Keratinocyte (primary cell): ENCODE measurements around the gene RTBDN. TPM values are rescaled to one million over a fixed set of nuclear protein-coding genes. Genes with fewer than 3 reads are reported as not detected.

Experiments
- DNase-seq: peaks from one replicate; pipeline ENCODE4 v3.0.0-alpha.2; 2011; ENCODE audit warnings: low read depth, missing footprints, low spot score
- FAIRE-seq: peaks from 2 replicates; lab custom pipeline; 2011; peaks lifted over from hg19 to GRCh38; lab: Jason Lieb, UNC
- H2AFZ ChIP-seq: 2 replicates; pipeline ENCODE4 v1.6.0; 2012; ENCODE audit warnings: low read length, control low read depth, inconsistent platforms; ENCODE audit not compliant: control insufficient read depth
- H3K27ac ChIP-seq: 2 replicates; pipeline ENCODE4 v1.5.1; 2011; ENCODE audit warnings: low read length; ENCODE audit not compliant: control insufficient read depth, insufficient read depth
- H3K27me3 ChIP-seq: 3 replicates; pipeline ENCODE4 v1.6.0; 2011; ENCODE audit warnings: low read length; ENCODE audit not compliant: control insufficient read depth, insufficient read depth; ENCODE audit errors: extremely low read depth
- H3K36me3 ChIP-seq, 2 experiments: 2 replicates in 1 of 2; 3 replicates in 1 of 2; pipeline ENCODE4 v1.5.1; 2011; ENCODE audit warnings: low read length in 2 of 2, mild to moderate bottlenecking in 1 of 2; ENCODE audit not compliant: control insufficient read depth in 2 of 2, insufficient read depth in 2 of 2; ENCODE audit errors: extremely low read depth in 1 of 2
- H3K4me1 ChIP-seq: 3 replicates; pipeline ENCODE4 v1.5.1; 2011; ENCODE audit warnings: low read length; ENCODE audit not compliant: control insufficient read depth, insufficient read depth; ENCODE audit errors: extremely low read depth
- H3K4me2 ChIP-seq: 3 replicates; pipeline ENCODE4 v1.6.0; 2011; ENCODE audit warnings: low read depth, low read length; ENCODE audit not compliant: control insufficient read depth, insufficient read depth; ENCODE audit errors: extremely low read depth
- H3K4me3 ChIP-seq, 3 experiments: fragments of 200-600 bp in 1 of 3; sonication (generic) in 1 of 3; 2 replicates in 2 of 3; 3 replicates in 1 of 3; pipeline ENCODE4 v1.5.1; 2011 to 2016; ENCODE audit warnings: low read length in 3 of 3, mild to moderate bottlenecking in 3 of 3, control low read depth in 2 of 3, inconsistent platforms in 1 of 3, low read depth in 1 of 3, mixed read lengths in 1 of 3, mixed run types in 1 of 3, moderate library complexity in 1 of 3; ENCODE audit not compliant: control insufficient read depth in 2 of 3, insufficient read depth in 2 of 3; ENCODE audit errors: extremely low read depth in 1 of 3
- H3K79me2 ChIP-seq: 2 replicates; pipeline ENCODE4 v1.6.0; 2012; ENCODE audit warnings: low read length; ENCODE audit not compliant: control insufficient read depth, insufficient read depth
- H3K9ac ChIP-seq: 3 replicates; pipeline ENCODE4 v1.6.0; 2011; ENCODE audit warnings: low read length; ENCODE audit not compliant: control insufficient read depth, insufficient read depth; ENCODE audit errors: extremely low read depth
- H3K9me1 ChIP-seq: 3 replicates; pipeline ENCODE4 v1.6.0; 2011; ENCODE audit warnings: low read length; ENCODE audit not compliant: control insufficient read depth, insufficient read depth; ENCODE audit errors: extremely low read depth
- H3K9me3 ChIP-seq: 2 replicates; pipeline ENCODE4 v1.5.1; 2012; ENCODE audit warnings: low read depth, low read length; ENCODE audit not compliant: control insufficient read depth
- H4K20me1 ChIP-seq: 3 replicates; pipeline ENCODE4 v1.6.0; 2011; ENCODE audit warnings: low read length; ENCODE audit not compliant: control insufficient read depth, insufficient read depth; ENCODE audit errors: extremely low read depth
- EZH2 ChIP-seq: IDR thresholded peaks from one replicate; pipeline ENCODE4 v1.6.1; 2012; ENCODE audit warnings: inconsistent platforms, mild to moderate bottlenecking, low read length, moderate library complexity
- dilution Hi-C: fragments of 300-500 bp; cut with MboI; formaldehyde crosslinking; loops from one replicate; pipeline ENCODE4 v1.7.0; 2020; ENCODE audit warnings: low sequenced_read_pairs; ENCODE audit not compliant: extremely low pct_ligation_motif_present
- polyA plus RNA-seq, 5 experiments: library from polyadenylated mRNA; depleted of rRNA in 3 of 5; stranded (reverse) in 3 of 5; stranded (forward) in 1 of 5; unstranded in 1 of 5; fragments of >200 nt; gene quantifications; 1 replicate in 1 of 5; 2 replicates in 3 of 5; 3 replicates in 1 of 5; pipeline versions ENCODE4 v1.2.1 to v1.2.3, GENCODE V29; 2011 to 2012; ENCODE audit warnings: missing spikeins in 2 of 5, low read depth in 1 of 5, low replicate concordance in 1 of 5
- small RNA-seq, 3 experiments: library from RNA; depleted of rRNA; stranded (forward); fragments of <200 nt; gene quantifications; one replicate each; pipeline ENCODE3, GENCODE V24; 2012; ENCODE audit warnings: low read depth in 3 of 3, low replicate concordance in 1 of 3; ENCODE audit not compliant: insufficient read length in 3 of 3
- TF ChIP-seq, protein P1 (sequence below), 3 experiments: IDR thresholded peaks in 1 of 3; conservative IDR thresholded peaks in 1 of 3; optimal IDR thresholded peaks in 1 of 3; 2 replicates in 2 of 3; 3 replicates in 1 of 3; pipeline versions ENCODE3 to v1.5.1; 2011; ENCODE audit warnings: low read length in 3 of 3, mild to moderate bottlenecking in 3 of 3, moderate library complexity in 2 of 3, control low read depth in 1 of 3, inconsistent platforms in 1 of 3; ENCODE audit not compliant: insufficient read depth in 2 of 3; ENCODE audit errors: extremely low read depth in 1 of 3

Gene RTBDN
- polyA plus RNA-seq, 1 donor (not counting 4 experiments of a cell fraction or from before 2014, with no cell fraction given): not detected

DNA sequence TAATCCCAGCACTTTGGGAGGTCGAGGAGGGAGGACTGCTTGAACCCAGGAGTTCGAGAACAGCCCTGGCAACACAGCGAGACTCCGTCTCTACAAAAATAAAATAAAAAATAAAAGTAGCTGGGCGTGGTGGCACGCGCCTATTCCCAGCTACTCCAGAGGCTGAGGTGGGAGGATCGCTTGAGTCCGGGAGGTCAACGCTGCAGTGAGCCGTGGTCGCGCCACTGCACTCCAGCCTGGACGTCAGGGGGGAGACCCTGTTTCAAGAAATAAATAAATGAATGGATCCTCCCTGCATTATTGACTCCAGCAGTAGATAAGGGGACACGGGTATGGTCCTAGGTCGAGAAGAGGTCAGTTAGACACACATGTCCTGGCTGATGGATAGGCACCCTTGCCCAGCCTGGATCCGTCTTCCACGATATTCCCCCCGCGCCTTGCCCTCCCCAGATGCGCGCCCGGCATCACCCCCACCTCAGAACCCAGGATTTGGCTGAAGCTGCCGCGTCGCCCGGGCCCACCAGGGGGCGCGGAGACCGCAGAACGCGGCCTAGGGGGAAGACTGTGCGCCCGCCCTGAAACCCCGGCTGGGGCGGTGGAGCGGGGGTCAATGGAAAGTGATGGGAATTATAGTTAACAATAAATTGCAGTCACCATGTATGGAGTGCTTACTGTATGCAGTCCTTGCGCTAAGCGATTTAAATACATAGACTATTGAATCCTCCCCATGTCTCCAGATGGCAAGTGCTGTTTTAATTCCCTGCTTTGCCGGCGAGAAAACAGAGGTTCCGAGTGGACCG is 57.0 kb downstream of the RTBDN start:
- dilution Hi-C loops: no loop called here
- peaks cover 36% of the 10 kb centered on the region for H3K4me1 ChIP-seq
- peak overlapping the region; percentile 58 for H2AFZ ChIP-seq
- H3K27me3 ChIP-seq: no peaks in the 10 kb centered on the region
- H4K20me1 ChIP-seq: no peaks in the 10 kb centered on the region
- H3K4me3 ChIP-seq: peak overlapping the region; percentile 57 to 86 (median 76)
- H3K9me1 ChIP-seq: no peaks in the 10 kb centered on the region
- H3K9me3 ChIP-seq: no peaks in the 10 kb centered on the region
- peak overlapping the region; percentile 85 for H3K27ac ChIP-seq
- H3K36me3 ChIP-seq: peaks cover 5 to 11% of the 10 kb centered on the region in 2 experiments
- FAIRE-seq (no peak), DNase-seq (no peak)
- H3K4me2 ChIP-seq: peak overlapping the region; percentile 93
- no peak for TF ChIP-seq EZH2
- TF ChIP-seq, protein P1, sequence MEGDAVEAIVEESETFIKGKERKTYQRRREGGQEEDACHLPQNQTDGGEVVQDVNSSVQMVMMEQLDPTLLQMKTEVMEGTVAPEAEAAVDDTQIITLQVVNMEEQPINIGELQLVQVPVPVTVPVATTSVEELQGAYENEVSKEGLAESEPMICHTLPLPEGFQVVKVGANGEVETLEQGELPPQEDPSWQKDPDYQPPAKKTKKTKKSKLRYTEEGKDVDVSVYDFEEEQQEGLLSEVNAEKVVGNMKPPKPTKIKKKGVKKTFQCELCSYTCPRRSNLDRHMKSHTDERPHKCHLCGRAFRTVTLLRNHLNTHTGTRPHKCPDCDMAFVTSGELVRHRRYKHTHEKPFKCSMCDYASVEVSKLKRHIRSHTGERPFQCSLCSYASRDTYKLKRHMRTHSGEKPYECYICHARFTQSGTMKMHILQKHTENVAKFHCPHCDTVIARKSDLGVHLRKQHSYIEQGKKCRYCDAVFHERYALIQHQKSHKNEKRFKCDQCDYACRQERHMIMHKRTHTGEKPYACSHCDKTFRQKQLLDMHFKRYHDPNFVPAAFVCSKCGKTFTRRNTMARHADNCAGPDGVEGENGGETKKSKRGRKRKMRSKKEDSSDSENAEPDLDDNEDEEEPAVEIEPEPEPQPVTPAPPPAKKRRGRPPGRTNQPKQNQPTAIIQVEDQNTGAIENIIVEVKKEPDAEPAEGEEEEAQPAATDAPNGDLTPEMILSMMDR (optimal IDR thresholded peaks at IDR 0.05 in 1 of 3, IDR thresholded peaks at IDR 0.05 in 1 of 3, conservative IDR thresholded peaks at IDR 0.05 in 1 of 3; ENCODE audit: extremely low read depth in 1 of 3, insufficient read depth in 2 of 3, low read length in 3 of 3): peak; percentile 76 to 95 (median 81)
- peaks cover 3% of the 10 kb centered on the region for H3K79me2 ChIP-seq
- peak overlapping the region; percentile 79 for H3K9ac ChIP-seq

Small RNA genes within 50 kb of the gene (small RNA-seq; reads per million reads assigned to genes)
- 0 to 0.07 (median 0) reads per million in 3 experiments for gene MIR5684
- 0 reads per million in 3 experiments for gene MIR6794

Other genes with a start within 250 kb of the RTBDN start
- 2.7 to 3.2 TPM (median 3.2 TPM) in 3 replicates for gene ZNF490, start 223.8 kb downstream of the RTBDN start, polyA plus RNA-seq
- gene ZNF791, start 223.7 kb downstream of the RTBDN start, polyA plus RNA-seq: 8.1 to 11.5 TPM (median 10.3 TPM) in 3 replicates
- gene MAN2B1, start 167.8 kb downstream of the RTBDN start, polyA plus RNA-seq: 17.0 to 30.1 TPM (median 21.1 TPM) in 3 replicates
- gene WDR83, start 167.8 kb downstream of the RTBDN start, polyA plus RNA-seq: 3.8 to 5.6 TPM (median 5.0 TPM) in 3 replicates
- gene DHPS, start 152.7 kb downstream of the RTBDN start, polyA plus RNA-seq: 36.5 to 45.0 TPM (median 37.2 TPM) in 3 replicates
- gene GNG14, start 146.6 kb downstream of the RTBDN start, polyA plus RNA-seq: not detected in 3 replicates
- 5.6 to 11.2 TPM (median 8.1 TPM) in 3 replicates for gene FBXW9, start 137.9 kb downstream of the RTBDN start, polyA plus RNA-seq
- 75.3 to 115 TPM (median 105 TPM) in 3 replicates for gene TNPO2, start 110.6 kb downstream of the RTBDN start, polyA plus RNA-seq
- 148 to 170 TPM (median 153 TPM) in 3 replicates for gene TRIR, start 99.9 kb downstream of the RTBDN start, polyA plus RNA-seq
- gene GET3, start 97.1 kb downstream of the RTBDN start, polyA plus RNA-seq: 104 to 173 TPM (median 138 TPM) in 3 replicates
- 0.03 TPM in 1 of 3 replicates, not detected in the others for gene BEST2, start 82.8 kb downstream of the RTBDN start, polyA plus RNA-seq
- gene HOOK2, start 59.0 kb downstream of the RTBDN start, polyA plus RNA-seq: 19.0 to 27.4 TPM (median 21.9 TPM) in 3 replicates
- 34.9 to 85.1 TPM (median 40.8 TPM) in 3 replicates for gene JUNB, start 43.1 kb downstream of the RTBDN start, polyA plus RNA-seq
- gene PRDX2, start 32.8 kb downstream of the RTBDN start, polyA plus RNA-seq: 119 to 301 TPM (median 154 TPM) in 3 replicates
- gene THSD8, start 32.5 kb downstream of the RTBDN start, polyA plus RNA-seq: 0.41 to 6.6 TPM (median 2.9 TPM) in 3 replicates
- 12.7 to 32.5 TPM (median 19.7 TPM) in 3 replicates for gene RNASEH2A, start 28.0 kb downstream of the RTBDN start, polyA plus RNA-seq
- gene MAST1, start 3.9 kb upstream of the RTBDN start, polyA plus RNA-seq: 0.09 to 0.13 TPM (median 0.11 TPM) in 3 replicates
- 23.5 to 38.3 TPM (median 27.2 TPM) in 3 replicates for gene DNASE2, start 46.9 kb upstream of the RTBDN start, polyA plus RNA-seq
- not detected in 3 replicates for gene KLF1, start 52.6 kb upstream of the RTBDN start, polyA plus RNA-seq
- 9.9 to 16.8 TPM (median 11.5 TPM) in 3 replicates for gene GCDH, start 56.6 kb upstream of the RTBDN start, polyA plus RNA-seq
- gene SYCE2, start 84.7 kb upstream of the RTBDN start, polyA plus RNA-seq: 0.07 to 0.10 TPM in 2 of 3 replicates, not detected in the other
- gene FARSA, start 99.1 kb upstream of the RTBDN start, polyA plus RNA-seq: 29.9 to 68.7 TPM (median 30.9 TPM) in 3 replicates
- gene CALR, start 104.0 kb upstream of the RTBDN start, polyA plus RNA-seq: 785 to 1,497 TPM (median 899 TPM) in 3 replicates
- gene RAD23A, start 111.3 kb upstream of the RTBDN start, polyA plus RNA-seq: 20.3 to 63.3 TPM (median 23.7 TPM) in 3 replicates
- gene GADD45GIP1, start 122.6 kb upstream of the RTBDN start, polyA plus RNA-seq: 27.8 to 38.4 TPM (median 35.5 TPM) in 3 replicates
- gene DAND5, start 135.0 kb upstream of the RTBDN start, polyA plus RNA-seq: 0.09 TPM in 1 of 3 replicates, not detected in the others
- gene NFIX, start 160.9 kb upstream of the RTBDN start, polyA plus RNA-seq: 3.1 to 21.4 TPM (median 5.2 TPM) in 3 replicates